AML-193 (cell line): Measurements from ENCODE around the gene NECTIN1.
"Not testable (repeated sequence)": the region's sequence is repeated elsewhere in the genome, so short reads cannot be mapped to it uniquely, and the experiment has no call there.

Source experiments
- DNase-seq, 2 experiments: peaks; one replicate each; lab custom pipeline; 2025; lab: John Stamatoyannopoulos, UW

The NECTIN1 gene

DNA sequence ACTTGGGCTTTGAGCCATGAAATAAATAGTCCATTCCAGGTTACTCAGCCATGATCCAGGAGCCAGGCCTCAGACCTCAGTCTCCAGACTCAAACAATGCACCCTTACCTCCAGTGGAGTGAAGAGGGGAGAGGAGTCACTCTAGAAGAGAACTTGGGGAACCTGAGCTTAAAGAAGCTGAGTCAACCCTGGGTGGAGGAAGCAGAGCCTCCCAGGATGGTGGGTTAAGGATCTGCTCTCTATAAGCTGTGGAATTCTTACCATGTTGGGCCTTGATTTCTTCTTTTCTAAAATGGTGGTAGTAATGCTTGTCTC is 113.2 kb downstream of the NECTIN1 start:
- no peak for DNase-seq

- DNase-seq = peak; percentile 50 to 58
Measured at GRCh38 chr11:119615003-119615881, 113.8 kb downstream of the NECTIN1 start.

- DNase-seq = no peak
Measured at GRCh38 chr11:119614222-119615002, 114.6 kb downstream of the NECTIN1 start.

GRCh38 chr11:119612814-119613213 is 116.2 kb downstream of the NECTIN1 start:
- DNase-seq = no peak

GRCh38 chr11:119610836-119611426 is 118.1 kb downstream of the NECTIN1 start:
- DNase-seq = no peak

DNA sequence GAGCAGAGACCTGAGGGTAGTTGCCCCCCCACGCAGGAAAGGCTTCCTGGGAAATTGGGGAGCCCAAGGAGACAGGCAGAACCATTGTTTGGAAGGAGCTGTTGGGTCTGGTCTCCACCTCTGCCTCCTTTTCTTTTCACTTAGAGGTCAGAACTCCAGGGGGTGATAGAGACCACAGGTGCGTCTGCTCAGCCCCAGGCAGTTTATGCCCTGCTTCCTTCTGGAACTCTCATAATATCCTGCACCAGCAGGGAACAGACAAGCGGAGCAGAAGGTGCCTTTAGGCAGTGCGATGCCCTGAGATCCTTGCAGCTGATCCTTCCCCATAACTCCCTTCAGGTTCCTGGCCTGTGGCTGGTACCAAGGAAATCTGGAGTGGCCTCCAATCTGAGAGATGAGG is 120.2 kb downstream of the NECTIN1 start:
- DNase-seq = no peak

DNA sequence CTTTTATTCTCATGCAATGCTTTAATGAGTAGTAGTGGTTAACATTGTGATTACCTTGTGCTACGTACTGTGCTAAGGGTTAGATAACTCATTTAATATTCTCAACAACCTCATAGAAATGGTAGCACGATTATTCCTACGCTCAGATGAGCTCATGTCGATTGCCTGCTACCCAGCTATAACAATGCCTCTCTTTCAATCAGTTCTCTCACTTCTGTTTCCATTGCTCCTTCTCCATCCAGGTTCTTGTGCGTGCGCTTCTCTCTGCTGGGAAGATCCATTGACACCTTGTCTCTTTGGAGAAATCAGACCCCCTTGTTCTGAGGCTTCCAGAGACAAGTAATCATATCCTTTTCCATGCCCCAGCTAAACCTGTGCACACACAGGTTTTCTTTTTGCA is 120.8 kb downstream of the NECTIN1 start:
- no peak for DNase-seq

DNA sequence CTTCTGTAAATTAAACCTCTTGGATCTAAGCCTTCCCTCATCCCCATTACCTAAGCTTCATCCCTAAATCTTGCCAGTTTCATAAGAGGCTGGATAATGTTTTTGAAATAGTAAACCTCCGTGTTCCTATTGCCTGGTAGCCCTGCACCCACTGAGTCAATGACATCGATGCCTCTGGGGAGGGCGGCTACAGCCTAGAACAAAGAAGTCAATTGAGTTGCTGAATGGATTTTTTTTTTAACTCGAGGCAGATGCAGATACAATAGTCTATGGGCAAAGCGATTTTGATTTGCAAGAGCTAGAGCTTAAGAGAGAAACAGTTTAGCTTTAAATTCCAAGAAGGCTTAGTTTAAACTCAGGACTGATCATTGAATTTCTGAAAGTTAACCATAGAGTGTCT is 121.3 kb downstream of the NECTIN1 start:
- no peak for DNase-seq

DNA sequence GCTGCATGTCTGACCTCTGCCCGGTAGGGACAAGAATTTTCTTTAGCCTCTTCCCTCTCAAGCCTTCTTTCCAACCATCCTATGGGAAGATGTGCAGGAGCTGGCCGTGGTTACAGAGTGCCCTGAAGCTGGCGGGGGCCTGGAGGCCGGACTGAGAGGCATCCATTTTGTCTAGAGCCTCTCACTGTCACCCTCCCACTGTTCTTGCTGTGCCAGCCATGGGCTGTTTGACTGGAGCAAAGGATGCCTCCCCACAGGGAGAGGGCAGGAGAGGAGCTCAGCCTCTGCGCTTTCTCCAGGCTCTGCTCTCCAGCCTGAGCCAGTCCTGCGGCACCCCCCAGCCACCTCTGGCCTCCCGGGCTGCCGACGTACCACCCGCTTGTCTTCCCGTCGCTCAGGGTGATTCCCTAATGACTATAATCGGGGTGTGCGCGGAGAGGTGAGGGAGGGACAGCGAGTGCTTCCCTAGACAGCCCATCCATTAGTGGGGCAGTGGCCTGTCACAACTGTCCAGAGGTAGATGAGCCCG is 123.8 kb downstream of the NECTIN1 start:
- DNase-seq = no peak

- no peak for DNase-seq
Measured at GRCh38 chr11:119602745-119603373, 126.1 kb downstream of the NECTIN1 start.

GRCh38 chr11:119599864-119600541 is 129.0 kb downstream of the NECTIN1 start:
- no peak for DNase-seq

DNA sequence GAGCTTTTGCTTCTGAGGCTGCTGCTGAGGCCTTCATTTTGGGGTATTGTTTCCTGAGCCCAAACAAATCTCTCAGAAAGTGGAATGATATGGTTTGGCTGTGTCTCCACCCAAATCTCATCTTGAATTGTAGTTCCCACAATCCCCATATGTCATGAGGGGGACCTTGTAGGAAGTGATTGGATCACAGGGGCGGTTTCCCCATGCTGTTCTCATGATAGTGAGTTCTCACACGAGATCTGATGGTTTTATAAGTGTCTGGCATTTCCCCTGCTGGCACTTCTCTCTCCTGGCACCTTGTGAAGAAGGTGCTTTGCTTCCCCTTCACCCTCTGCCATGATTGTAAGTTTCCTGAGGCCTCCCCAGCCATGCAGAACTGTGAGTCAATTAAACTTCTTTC is 133.1 kb downstream of the NECTIN1 start:
- DNase-seq = not testable (repeated sequence)

DNA sequence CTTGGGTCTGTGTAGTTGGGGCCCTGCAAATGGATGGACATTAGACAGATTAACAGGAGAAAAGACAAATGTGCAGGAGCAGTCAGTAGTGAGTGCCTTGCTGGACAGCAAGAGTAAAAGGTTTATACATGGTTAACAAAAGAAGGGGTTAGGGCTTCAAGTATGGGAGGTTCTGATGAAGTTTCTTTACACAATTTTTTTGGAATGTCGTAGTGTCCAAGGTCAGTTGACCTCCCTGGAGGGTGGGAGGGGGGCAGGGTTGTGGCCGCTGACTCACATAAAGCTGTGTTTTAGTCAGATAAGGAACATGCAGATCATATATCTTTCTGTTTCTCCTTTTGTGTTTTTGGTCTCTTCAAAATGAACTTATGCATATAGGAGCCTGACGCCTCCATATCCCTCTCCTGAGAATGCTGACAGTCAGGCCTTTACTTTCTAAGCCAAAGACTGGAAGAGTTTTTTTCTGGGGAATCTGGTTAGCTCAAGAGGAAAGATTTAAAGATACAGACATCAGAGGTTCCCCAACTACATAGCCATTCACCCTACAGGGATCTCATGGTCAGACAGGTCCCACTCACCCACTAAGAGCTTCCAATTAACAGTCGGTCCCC is 134.3 kb downstream of the NECTIN1 start:
- DNase-seq = no peak

- DNase-seq = no peak
Measured at GRCh38 chr11:119593346-119593745, 135.7 kb downstream of the NECTIN1 start.

DNA sequence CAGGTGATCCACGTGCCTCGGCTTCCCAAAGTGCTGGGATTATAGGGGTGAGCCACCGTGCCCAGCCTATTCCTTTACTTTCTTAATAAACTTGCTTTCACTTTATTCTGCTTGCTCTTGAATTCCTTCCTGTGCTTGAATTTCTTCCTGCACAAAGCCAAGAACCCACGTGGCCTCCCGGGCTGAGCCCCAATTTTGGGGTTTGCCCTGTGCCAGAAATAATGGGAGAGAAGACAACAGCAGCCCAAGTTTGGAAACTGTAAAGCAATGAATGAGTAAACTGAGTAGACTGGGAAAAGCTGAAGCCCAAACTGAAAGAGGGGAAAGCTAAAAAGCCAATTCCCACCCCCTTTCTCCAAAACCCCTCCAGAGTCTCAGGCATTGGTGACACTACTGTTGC is 136.4 kb downstream of the NECTIN1 start:
- no peak for DNase-seq

DNA sequence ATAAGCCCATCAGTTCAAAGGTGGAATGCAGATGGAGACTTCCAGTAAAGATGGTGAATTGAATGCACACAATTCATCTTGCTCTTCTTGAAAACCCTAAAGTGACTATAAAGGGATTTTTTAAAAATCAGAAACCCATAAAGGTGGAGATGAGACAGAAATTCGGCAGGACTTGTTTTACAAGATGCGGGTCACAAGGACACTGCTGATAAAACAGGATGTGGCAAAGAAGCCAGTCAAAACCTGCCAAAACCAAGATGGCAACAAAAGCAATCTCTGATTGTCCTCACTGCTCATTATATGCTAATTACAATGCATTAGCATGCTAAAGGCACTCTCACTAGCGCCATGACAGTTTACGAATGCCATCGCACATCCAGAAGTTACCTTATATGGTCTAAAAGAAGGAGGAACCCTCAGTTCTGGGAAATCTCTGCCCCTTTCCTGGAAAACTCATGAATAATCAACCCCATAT is 137.1 kb downstream of the NECTIN1 start:
- DNase-seq = no peak

GRCh38 chr11:119590651-119591351 is 138.2 kb downstream of the NECTIN1 start:
- DNase-seq = no peak

- DNase-seq = no peak
Measured at GRCh38 chr11:119589001-119589400, 140.0 kb downstream of the NECTIN1 start.
